Keratinocyte (primary cell): ENCODE results near the gene USP10. TPM values are rescaled to one million over a fixed set of nuclear protein-coding genes. Genes with fewer than 3 reads are reported as not detected.

Experiments
- DNase-seq: peaks from one replicate; pipeline ENCODE4 v3.0.0-alpha.2; 2011; ENCODE audit warnings: low read depth, missing footprints, low spot score
- FAIRE-seq: peaks from 2 replicates; lab custom pipeline; 2011; peaks lifted over from hg19 to GRCh38; lab: Jason Lieb, UNC
- H2AFZ ChIP-seq: 2 replicates; pipeline ENCODE4 v1.6.0; 2012; ENCODE audit warnings: low read length, control low read depth, inconsistent platforms; ENCODE audit not compliant: control insufficient read depth
- H3K27ac ChIP-seq: 2 replicates; pipeline ENCODE4 v1.5.1; 2011; ENCODE audit warnings: low read length; ENCODE audit not compliant: control insufficient read depth, insufficient read depth
- H3K27me3 ChIP-seq: 3 replicates; pipeline ENCODE4 v1.6.0; 2011; ENCODE audit warnings: low read length; ENCODE audit not compliant: control insufficient read depth, insufficient read depth; ENCODE audit errors: extremely low read depth
- H3K36me3 ChIP-seq, 2 experiments: 2 replicates in 1 of 2; 3 replicates in 1 of 2; pipeline ENCODE4 v1.5.1; 2011; ENCODE audit warnings: low read length in 2 of 2, mild to moderate bottlenecking in 1 of 2; ENCODE audit not compliant: control insufficient read depth in 2 of 2, insufficient read depth in 2 of 2; ENCODE audit errors: extremely low read depth in 1 of 2
- H3K4me1 ChIP-seq: 3 replicates; pipeline ENCODE4 v1.5.1; 2011; ENCODE audit warnings: low read length; ENCODE audit not compliant: control insufficient read depth, insufficient read depth; ENCODE audit errors: extremely low read depth
- H3K4me2 ChIP-seq: 3 replicates; pipeline ENCODE4 v1.6.0; 2011; ENCODE audit warnings: low read depth, low read length; ENCODE audit not compliant: control insufficient read depth, insufficient read depth; ENCODE audit errors: extremely low read depth
- H3K4me3 ChIP-seq, 3 experiments: fragments of 200-600 bp in 1 of 3; sonication (generic) in 1 of 3; 2 replicates in 2 of 3; 3 replicates in 1 of 3; pipeline ENCODE4 v1.5.1; 2011 to 2016; ENCODE audit warnings: low read length in 3 of 3, mild to moderate bottlenecking in 3 of 3, control low read depth in 2 of 3, inconsistent platforms in 1 of 3, low read depth in 1 of 3, mixed read lengths in 1 of 3, mixed run types in 1 of 3, moderate library complexity in 1 of 3; ENCODE audit not compliant: control insufficient read depth in 2 of 3, insufficient read depth in 2 of 3; ENCODE audit errors: extremely low read depth in 1 of 3
- H3K79me2 ChIP-seq: 2 replicates; pipeline ENCODE4 v1.6.0; 2012; ENCODE audit warnings: low read length; ENCODE audit not compliant: control insufficient read depth, insufficient read depth
- H3K9ac ChIP-seq: 3 replicates; pipeline ENCODE4 v1.6.0; 2011; ENCODE audit warnings: low read length; ENCODE audit not compliant: control insufficient read depth, insufficient read depth; ENCODE audit errors: extremely low read depth
- H3K9me1 ChIP-seq: 3 replicates; pipeline ENCODE4 v1.6.0; 2011; ENCODE audit warnings: low read length; ENCODE audit not compliant: control insufficient read depth, insufficient read depth; ENCODE audit errors: extremely low read depth
- H3K9me3 ChIP-seq: 2 replicates; pipeline ENCODE4 v1.5.1; 2012; ENCODE audit warnings: low read depth, low read length; ENCODE audit not compliant: control insufficient read depth
- H4K20me1 ChIP-seq: 3 replicates; pipeline ENCODE4 v1.6.0; 2011; ENCODE audit warnings: low read length; ENCODE audit not compliant: control insufficient read depth, insufficient read depth; ENCODE audit errors: extremely low read depth
- EZH2 ChIP-seq: IDR thresholded peaks from one replicate; pipeline ENCODE4 v1.6.1; 2012; ENCODE audit warnings: inconsistent platforms, mild to moderate bottlenecking, low read length, moderate library complexity
- dilution Hi-C: fragments of 300-500 bp; cut with MboI; formaldehyde crosslinking; loops from one replicate; pipeline ENCODE4 v1.7.0; 2020; ENCODE audit warnings: low sequenced_read_pairs; ENCODE audit not compliant: extremely low pct_ligation_motif_present
- polyA plus RNA-seq, 5 experiments: library from polyadenylated mRNA; depleted of rRNA in 3 of 5; stranded (reverse) in 3 of 5; stranded (forward) in 1 of 5; unstranded in 1 of 5; fragments of >200 nt; gene quantifications; 1 replicate in 1 of 5; 2 replicates in 3 of 5; 3 replicates in 1 of 5; pipeline versions ENCODE4 v1.2.1 to v1.2.3, GENCODE V29; 2011 to 2012; ENCODE audit warnings: missing spikeins in 2 of 5, low read depth in 1 of 5, low replicate concordance in 1 of 5
- TF ChIP-seq, protein P1 (sequence below), 3 experiments: IDR thresholded peaks in 1 of 3; conservative IDR thresholded peaks in 1 of 3; optimal IDR thresholded peaks in 1 of 3; 2 replicates in 2 of 3; 3 replicates in 1 of 3; pipeline versions ENCODE3 to v1.5.1; 2011; ENCODE audit warnings: low read length in 3 of 3, mild to moderate bottlenecking in 3 of 3, moderate library complexity in 2 of 3, control low read depth in 1 of 3, inconsistent platforms in 1 of 3; ENCODE audit not compliant: insufficient read depth in 2 of 3; ENCODE audit errors: extremely low read depth in 1 of 3

USP10 gene
- polyA plus RNA-seq, 1 donor (not counting 4 experiments of a cell fraction or from before 2014, with no cell fraction given) = 92.0 TPM

GRCh38 chr16:84700446-84701300 is 873 bp downstream of the USP10 start:
- Histone ChIP-seq H3K36me3 (peaks cover 0 to 1% of the 10 kb centered on the region in 2 experiments), H3K27ac (peak overlapping the region; percentile 73), H3K4me2 (peak overlapping the region; percentile 90), H3K4me3 (peak overlapping the region; percentile 83 to 99 (median 86)), H3K9me1 (no peaks in the 10 kb centered on the region), H3K79me2 (peaks cover 56% of the 10 kb centered on the region), H3K9ac (peak overlapping the region; percentile 85), H3K4me1 (peaks cover 18% of the 10 kb centered on the region), H3K9me3 (no peaks in the 10 kb centered on the region), H2AFZ (no peak overlapping the region), H4K20me1 (peaks cover 32% of the 10 kb centered on the region), H3K27me3 (no peaks in the 10 kb centered on the region)
- no peak for FAIRE-seq
- no peak for DNase-seq
- TF ChIP-seq, protein P1, sequence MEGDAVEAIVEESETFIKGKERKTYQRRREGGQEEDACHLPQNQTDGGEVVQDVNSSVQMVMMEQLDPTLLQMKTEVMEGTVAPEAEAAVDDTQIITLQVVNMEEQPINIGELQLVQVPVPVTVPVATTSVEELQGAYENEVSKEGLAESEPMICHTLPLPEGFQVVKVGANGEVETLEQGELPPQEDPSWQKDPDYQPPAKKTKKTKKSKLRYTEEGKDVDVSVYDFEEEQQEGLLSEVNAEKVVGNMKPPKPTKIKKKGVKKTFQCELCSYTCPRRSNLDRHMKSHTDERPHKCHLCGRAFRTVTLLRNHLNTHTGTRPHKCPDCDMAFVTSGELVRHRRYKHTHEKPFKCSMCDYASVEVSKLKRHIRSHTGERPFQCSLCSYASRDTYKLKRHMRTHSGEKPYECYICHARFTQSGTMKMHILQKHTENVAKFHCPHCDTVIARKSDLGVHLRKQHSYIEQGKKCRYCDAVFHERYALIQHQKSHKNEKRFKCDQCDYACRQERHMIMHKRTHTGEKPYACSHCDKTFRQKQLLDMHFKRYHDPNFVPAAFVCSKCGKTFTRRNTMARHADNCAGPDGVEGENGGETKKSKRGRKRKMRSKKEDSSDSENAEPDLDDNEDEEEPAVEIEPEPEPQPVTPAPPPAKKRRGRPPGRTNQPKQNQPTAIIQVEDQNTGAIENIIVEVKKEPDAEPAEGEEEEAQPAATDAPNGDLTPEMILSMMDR (optimal IDR thresholded peaks at IDR 0.05 in 1 of 3, IDR thresholded peaks at IDR 0.05 in 1 of 3, conservative IDR thresholded peaks at IDR 0.05 in 1 of 3; ENCODE audit: extremely low read depth in 1 of 3, insufficient read depth in 2 of 3, low read length in 3 of 3) = no peak
- TF ChIP-seq EZH2 = no peak
- dilution Hi-C loops = no loop called here

GRCh38 chr16:84703681-84704080 is 3.9 kb downstream of the USP10 start:
- H3K9me1 ChIP-seq = no peaks in the 10 kb centered on the region
- peaks cover 42% of the 10 kb centered on the region for H4K20me1 ChIP-seq
- TF ChIP-seq, protein P1 (optimal IDR thresholded peaks at IDR 0.05 in 1 of 3, IDR thresholded peaks at IDR 0.05 in 1 of 3, conservative IDR thresholded peaks at IDR 0.05 in 1 of 3; ENCODE audit: extremely low read depth in 1 of 3, insufficient read depth in 2 of 3, low read length in 3 of 3) = no peak
- no peak for TF ChIP-seq EZH2
- no peaks in the 10 kb centered on the region for H3K27me3 ChIP-seq
- FAIRE-seq = no peak
- H3K9ac ChIP-seq = no peak overlapping the region
- peaks cover 26% of the 10 kb centered on the region for H3K4me1 ChIP-seq
- H2AFZ ChIP-seq = no peak overlapping the region
- dilution Hi-C loops = no loop called here
- DNase-seq = no peak
- H3K36me3 ChIP-seq = peaks cover 0 to 1% of the 10 kb centered on the region in 2 experiments
- H3K27ac ChIP-seq = no peak overlapping the region
- H3K9me3 ChIP-seq = no peaks in the 10 kb centered on the region
- H3K4me3 ChIP-seq = no peak overlapping the region
- no peak overlapping the region for H3K4me2 ChIP-seq
- H3K79me2 ChIP-seq = peaks cover 83% of the 10 kb centered on the region
